HG02885 (cell line): Measurements from ENCODE around the gene TLK2.
"Not testable (repeated sequence)": the region's sequence is repeated elsewhere in the genome, so short reads cannot be mapped to it uniquely, and the experiment has no call there.

Source experiments
- ATAC-seq: cut with Tn5 transposase; IDR thresholded peaks from one replicate; pipeline ENCODE4 v1.9.1; 2021; ENCODE audit warnings: mild to moderate bottlenecking; ENCODE audit not compliant: unreplicated experiment, poor library complexity

Gene TLK2

DNA sequence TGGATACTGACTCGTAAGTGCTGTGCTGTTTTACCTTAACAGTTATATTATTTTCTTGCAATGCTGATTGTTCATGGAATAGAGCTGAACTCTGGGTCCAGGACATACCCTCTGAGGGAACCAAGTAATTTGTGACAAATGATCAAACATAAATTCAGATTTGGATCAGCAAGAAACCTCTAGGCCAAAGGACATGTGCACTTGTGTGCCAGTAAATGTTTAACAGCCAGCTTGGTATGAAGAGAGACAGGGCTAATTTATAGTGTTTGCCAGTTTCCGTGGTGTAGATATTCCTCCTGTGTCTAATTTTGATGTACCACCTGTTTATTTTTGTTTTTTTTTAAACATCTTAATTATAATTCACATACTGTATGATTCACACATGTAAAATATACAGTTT lies 118.0 kb downstream of the TLK2 start:
- no peak for ATAC-seq

DNA sequence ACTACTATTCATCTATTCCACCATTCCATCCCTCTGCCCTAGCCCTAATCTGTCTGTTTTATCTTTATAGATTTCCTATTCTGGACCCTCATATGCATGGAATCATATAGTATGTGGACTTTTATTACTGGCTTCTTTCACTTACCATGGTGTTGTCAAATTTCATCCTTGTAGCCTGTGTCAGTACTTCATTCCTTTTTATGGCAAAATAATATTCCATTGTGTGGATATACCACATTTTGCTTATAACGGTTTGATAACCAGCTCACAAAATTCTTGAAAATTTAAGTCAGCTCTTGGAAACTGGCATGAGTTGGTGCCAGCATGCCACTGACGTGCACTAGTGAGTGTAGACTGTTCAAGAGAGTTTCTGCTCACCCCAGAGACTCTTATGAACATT lies 118.5 kb downstream of the TLK2 start:
- no peak for ATAC-seq

DNA sequence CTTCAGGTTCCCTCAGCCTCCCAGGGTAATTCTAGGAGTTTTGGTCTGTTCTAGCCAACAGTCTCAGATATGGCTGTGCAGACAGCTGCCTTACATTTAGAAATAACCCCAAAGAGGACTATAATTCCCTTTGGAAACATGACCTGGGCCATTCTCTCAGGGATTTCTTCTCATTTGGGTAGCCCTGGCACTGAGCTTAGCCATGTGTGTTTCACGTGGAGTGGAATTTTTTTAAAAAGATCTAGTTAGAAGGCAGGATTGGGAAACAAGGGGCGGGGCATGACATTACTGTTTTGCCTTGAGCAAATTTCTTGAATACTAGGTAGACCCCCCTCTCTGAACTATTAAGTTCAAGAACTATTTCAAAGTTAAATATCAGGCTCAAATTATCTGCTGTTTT lies 119.3 kb downstream of the TLK2 start:
- no peak for ATAC-seq

DNA sequence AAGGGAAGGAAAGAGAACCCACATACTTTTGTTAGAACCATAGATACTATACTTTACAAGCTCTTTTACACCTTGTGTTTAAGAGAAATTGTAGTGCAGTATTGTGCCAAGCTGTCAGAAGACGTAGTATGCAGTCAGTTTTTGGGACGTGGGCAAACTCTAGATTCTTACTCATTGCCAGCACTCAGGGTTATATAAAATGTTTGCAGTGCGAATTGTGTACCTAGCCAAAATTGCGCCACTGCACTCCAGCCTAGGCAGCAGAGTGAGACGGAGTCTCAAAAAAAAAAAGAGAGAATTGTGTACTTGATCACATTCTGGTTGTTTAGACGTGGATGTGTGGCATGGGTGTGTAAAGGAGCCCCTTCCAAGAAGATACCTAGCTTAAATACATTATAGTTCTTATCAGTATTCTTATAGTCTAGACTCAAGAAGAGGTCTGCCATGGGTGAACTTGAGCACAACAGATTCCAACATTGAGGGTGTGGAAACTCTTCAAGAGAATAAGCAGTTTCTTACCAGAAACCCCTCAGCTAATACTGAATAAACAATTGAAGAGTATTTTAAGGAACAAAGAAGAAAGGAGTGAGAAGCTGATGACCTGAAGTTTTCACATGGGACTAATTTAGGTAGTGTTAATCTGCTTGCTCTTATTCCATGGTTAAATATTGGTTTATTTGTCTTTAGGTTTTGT lies 121.5 kb downstream of the TLK2 start:
- no peak for ATAC-seq

DNA sequence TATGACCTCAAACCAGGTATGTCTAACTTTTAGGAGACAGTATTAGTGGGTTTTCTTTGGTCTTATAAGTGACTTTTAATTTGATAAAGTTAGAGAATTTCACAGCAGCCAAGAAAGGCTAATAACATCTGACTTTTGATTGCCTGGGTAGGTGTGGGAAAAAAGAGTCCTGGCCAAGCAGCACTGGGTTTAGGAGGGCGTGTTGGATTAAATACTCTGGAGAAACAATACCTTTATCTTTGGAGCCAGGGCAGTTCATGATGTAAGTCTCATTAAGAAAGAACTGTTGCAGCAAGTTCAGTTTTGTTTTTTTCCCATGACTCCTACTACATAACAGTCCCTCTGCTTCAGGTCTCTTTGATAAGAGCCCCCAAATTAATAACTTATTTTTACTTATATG lies 122.2 kb downstream of the TLK2 start:
- ATAC-seq, result no peak

DNA sequence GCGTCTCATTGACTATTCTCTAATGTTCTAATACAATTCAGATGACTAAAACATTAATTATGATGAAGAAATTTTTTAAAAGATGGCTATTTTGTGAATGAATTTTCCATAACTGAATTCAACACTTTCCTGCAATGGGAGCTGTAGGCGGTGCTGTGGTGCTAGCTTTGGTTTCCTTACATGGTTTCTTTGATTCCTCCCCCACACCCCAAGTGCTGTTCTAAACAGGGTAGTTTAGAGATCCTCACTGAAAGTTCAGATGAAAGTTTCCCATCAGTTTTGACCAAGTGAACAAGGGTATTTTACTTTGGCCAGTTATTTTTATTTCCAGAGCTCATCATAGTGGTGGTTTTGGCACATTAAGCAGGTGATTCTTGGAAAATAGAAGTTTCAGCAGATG lies 122.8 kb downstream of the TLK2 start:
- ATAC-seq, result no peak

DNA sequence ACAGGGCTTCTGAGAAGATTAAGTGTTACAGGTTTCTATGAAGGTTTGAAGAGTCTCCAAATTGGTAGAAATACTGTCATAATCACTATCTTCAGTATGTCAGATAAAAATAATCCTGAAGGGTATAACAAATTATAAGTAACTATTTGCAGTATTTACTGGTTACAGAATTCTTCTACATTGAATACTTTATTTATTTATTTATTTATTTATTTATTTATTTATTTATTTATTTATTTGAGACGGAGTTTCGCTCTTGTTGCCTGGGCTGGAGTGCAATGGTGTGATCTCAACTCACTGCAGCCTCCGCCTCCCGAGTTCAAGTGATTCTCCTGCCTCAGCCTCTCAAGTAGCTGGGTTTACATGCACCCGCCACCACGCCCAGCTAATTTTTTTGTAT lies 125.2 kb downstream of the TLK2 start:
- not testable (repeated sequence) for ATAC-seq

DNA sequence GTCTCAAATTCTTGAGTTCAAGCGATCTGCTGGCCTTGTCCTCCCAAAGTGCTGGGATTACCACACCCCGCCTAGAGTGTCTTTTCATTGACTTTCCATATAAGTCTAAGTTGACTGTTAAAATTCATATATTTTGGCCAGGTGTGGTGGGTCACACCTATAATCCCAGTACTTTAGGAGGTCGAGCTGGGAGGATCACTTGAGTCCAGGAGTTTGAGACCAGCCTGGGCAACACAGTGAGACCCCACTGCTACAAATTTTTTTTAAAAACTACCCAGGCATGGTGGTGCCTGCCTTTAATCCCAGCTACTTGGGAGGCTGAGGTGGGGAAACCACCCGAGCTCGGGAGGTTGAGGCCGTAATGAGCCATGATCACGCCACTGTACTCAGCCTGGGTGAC lies 127.0 kb downstream of the TLK2 start:
- no peak for ATAC-seq

DNA sequence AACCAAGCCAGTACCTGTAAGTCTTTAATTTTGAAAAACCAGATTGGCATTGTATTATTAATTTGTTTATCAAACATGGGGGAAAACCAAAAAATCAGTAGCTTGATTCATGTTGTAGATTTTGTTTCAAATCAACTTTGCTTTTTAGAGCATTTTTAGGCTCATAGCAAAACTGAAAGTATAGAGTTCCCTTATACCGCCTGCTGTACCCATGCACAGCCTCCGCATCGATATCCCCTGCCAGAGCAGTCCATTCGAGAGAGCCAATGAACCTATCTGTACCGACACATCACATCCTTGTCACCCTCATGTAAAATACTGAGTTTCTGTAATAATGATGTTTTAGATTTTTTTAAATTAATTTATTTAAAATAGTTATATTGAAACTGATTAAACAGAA lies 132.7 kb downstream of the TLK2 start:
- peak; percentile 71 for ATAC-seq

DNA sequence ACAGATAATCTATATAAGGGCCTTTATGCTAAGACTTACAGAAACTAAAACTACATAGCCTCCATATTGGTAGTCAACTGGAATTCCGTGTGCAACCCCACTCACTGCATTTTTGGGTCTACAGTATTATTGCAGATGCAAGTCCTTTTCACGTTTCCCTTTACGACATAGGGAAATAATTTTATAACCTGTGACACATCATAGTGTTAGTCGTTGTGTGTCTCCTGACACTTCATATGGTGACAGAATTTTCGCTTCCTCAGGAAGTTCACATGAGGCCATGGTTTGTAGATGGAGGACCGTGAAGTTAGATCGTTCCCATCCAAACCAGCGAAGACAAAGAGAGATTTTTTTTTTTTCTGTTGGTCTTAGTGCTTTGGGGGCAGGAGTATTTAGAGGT lies 133.1 kb downstream of the TLK2 start:
- ATAC-seq, result peak; percentile 50

DNA sequence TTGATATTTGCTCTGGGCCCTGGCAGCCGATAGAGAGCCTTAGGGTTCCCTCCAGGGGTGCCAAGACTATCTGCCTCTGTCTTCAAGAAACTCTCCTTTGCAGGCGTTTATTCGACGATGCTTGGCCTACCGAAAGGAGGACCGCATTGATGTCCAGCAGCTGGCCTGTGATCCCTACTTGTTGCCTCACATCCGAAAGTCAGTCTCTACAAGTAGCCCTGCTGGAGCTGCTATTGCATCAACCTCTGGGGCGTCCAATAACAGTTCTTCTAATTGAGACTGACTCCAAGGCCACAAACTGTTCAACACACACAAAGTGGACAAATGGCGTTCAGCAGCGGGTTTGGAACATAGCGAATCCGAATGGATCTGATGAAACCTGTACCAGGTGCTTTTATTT lies 133.7 kb downstream of the TLK2 start:
- ATAC-seq, result not testable (repeated sequence)

DNA sequence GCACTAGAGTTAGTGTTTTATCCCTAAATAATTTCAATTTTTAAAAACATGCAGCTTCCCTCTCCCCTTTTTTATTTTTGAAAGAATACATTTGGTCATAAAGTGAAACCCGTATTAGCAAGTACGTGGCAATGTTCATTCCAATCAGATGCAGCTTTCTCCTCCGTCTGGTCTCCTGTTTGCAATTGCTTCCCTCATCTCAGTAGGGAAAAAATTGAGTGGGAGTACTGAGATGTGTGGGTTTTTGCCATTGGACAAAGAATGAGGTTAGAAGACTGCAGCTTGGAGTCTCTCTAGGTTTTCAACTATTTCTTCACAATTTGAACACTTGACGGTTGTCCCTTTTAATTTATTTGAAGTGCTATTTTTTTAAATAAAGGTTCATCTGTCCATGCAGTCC lies 134.5 kb downstream of the TLK2 start:
- not testable (repeated sequence) for ATAC-seq

DNA sequence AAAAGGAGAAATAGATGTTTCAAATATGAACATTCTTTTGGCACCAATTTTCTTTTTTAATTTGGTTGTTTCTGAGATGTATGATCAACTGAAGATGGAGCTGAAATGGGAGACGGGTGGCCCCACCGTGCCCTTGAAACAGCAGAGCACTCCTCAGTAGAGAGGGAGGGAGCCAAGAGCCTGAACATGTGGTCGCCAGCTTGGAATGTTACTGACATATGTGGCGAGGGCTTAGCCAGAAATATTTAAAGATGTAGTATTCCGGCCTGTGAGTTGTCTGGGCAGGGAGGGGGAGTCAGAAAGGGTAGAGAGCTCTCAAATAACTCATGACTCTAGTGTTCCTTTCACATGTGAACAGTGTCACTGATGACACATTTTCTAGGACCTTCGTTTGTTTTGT lies 135.5 kb downstream of the TLK2 start:
- no peak for ATAC-seq

DNA sequence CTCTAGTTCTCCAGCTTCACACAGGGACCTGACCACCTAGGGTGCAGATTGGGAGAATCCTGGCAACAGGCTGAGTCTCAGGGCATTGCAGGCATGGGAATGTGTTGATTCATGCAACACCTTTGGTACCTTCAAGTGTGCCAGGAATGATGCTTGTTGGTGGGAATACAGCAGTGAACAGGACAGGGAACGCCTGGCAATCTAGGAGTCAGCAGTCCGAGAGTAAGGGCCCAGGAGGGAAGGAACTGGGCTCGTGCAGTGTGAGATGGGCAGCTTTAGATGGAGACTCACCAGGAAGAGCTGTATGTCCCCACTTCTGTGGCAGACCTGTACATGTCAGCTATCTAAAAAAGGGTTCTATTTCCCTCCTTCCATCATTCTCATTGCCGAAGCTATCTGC lies 136.9 kb downstream of the TLK2 start:
- no peak for ATAC-seq

DNA sequence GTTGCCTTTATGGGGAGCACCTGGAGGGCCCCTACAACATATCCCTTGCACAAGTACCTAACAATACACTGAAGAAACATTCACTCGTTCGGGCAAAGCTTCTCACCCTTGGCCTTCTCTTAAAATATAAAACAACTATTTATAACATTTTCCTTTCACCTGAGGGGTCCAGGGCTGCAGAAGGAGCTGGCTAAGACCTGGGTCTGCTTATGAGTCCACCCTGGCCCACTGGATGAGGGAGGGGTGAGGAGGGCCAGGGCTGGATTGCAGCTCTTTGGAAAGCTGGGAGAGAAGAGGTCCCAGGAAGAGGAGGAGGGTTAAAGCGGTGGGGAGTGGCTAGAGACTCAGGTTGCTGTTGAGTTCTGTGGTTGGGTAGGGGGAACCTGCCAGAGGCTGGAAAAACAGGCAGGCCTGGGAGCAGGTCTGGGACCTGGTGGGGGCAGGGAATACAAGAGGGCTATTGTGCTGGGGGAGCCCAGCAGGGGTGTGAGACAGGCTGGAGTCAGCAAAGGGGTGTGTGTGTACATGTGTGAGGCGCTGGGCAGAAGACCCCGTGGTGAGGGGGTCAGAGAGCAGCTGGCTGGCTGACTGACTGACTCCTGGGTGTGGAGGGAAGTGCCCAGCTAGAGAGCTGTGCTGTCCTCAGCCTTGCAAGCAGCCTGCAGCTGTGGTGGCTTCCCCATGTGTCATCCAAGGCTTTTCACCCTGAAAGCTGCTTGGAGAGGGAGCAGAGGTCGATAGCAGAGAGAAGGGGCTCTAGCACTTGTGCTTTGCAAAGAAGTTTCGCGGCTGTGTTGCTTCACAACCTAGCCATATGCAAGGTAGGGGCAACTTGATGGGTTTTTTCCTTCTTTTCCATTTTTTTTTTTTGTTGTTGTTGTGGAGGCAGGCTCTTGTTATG lies 138.6 kb downstream of the TLK2 start:
- ATAC-seq, result no peak

DNA sequence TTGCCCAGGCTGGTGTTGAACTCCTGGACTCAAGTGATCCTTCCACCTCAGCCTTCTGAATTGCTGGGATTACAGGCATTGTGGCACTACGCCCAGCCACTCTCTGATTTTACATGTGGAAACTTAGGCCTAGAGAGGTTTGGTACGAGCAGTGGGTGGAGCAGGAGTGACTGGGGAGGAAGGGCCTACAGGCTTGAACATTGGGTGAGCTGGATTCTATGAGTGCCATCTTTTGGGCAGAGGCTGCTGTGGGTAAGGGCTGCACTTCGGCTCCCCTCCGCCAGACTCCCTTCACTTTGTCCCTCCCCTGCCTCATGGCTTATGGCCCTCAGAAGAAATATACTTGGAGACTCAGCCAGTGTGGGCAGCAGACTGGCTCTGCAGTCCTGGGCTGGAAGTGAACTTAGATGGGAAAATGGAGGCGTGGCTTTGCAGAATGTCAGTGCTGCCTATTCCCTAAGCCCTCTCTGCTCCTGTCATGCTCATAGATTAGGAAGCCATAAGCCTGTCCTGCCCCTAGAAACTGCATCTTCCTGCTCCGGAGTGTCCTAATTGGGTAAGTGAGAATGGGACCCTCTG lies 139.4 kb downstream of the TLK2 start:
- no peak for ATAC-seq

DNA sequence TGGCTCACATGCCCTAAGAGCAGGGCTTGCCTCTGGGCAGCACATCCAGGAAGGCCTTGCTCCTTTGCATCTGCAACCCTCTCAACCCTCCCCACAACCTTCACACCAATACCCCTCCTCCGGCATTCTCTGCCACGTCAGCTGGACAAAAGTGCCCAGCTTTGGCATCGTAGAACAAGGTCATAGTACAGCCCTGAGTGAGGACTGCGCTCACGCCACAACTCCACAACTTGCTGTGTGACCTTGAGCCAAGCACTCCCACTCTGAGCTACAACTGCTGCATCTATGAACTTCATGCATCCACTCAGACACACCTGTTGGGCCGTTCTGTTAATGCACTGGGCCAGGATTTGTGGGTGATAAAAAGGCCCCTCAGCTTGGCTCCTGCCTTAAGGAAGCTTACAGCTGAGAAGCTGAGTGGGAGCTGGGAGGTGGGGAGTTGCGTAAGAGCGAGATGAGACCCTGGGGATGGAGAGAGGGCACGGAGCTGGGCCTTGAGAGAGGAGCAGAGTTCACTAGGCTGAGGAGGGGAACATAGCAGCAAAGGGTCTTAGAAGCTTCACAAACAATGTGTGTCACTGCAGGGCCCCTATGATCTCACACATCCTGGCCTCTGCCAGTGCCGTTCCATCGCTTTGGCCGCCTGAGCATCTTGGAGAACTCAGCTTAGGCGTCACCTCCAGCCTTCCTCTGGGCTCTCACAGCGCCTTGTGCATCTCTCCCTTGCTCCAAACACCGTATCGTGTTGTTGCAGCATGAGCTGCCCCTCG lies 140.2 kb downstream of the TLK2 start:
- ATAC-seq, result no peak

DNA sequence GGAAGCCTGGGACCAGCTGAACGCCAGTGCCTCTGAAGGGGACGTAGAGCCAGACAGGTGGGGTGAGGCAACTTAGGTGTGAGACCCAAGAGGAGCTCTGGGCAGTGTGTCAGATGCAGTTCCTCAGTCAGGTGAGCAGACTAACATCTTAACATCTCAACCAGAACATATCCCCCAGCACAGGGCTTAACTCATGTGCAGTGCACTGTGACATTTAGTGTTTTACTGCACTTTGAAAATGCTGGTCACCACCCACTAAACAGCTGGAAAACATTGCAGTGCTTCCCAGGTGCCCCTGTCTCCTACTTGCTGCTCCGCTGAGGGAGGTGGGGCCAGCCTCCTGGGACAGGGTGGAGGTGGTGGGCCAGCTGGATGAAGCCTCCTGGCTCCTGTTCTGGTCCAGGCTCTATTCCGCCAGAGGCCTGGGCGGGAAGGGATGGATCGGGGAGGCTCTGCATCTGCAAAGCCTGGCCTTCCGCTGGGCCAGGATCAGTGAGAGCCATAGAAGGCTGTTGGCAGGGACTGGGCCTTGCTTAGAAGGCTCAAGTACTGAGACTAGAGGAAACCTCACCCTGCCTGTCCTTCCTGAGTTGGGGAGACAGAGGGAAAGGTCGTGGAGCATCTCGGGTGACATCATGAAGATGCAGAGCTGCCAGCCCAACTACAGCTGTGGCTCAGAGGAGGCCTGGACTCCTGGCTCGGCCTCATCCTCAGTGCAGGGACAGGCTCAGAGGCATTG lies 141.0 kb downstream of the TLK2 start:
- no peak for ATAC-seq

DNA sequence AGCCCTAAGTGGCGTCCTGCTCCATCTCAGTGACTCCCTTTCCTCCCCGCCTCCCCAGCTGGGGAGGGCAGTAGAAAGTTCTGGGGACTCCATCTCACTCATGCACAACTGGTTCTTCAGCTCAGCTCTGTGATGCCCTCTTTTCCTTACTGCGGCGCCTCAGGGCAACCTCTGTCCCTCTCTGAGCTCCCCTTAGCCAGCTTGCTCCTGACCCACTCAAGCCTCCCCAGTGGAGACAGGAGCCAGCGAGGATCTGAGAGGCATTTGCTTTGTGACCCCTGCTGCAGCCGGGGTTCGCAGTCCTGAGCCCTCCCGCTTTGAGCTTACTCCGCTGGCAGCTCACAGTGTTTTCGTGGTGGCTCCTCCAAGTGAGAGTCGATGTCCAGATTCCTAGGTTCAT lies 142.6 kb downstream of the TLK2 start:
- ATAC-seq, result no peak
